ENCODE measurements around the gene BZW1.

Gene BZW1

DNA sequence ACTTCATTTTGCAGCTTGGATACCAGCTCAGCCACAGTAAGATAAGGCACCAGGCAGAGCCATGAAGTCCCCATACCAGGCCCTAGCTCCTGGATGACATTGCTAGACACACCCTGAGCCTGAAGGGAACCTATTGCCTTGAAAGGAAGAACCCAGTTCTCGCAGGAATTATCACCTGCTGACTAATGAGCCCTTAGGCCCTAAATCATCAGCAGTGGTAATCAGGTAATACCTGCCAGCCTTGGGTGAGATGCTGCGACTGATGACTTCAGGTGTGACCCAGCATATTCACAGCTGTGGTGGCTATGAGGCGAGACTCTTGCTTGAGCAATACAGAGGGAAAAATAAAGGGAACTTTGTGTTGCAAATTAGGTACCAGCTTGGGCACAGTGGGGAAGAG is 27.8 kb downstream of the BZW1 start:
- no peak overlapping the region for H3K9ac ChIP-seq (ENCODE audit: low read depth, low read length)
- H3K27ac ChIP-seq (ENCODE audit: low read depth, low read length) = no peak overlapping the region
- peaks cover 17% of the 10 kb centered on the region for H3K9me3 ChIP-seq (ENCODE audit: insufficient read depth, low read depth, low read length)
- no peaks in the 10 kb centered on the region for H3K27me3 ChIP-seq (ENCODE audit: insufficient read depth, low read length)
- H3K4me3 ChIP-seq (ENCODE audit: low read length) = no peak overlapping the region
- peaks cover 5% of the 10 kb centered on the region; the same call in 1 of the 2 replicates for H3K4me1 ChIP-seq (ENCODE audit: insufficient read depth, low read length)
- 86% methylated on average over 3 of the region's 3 CpGs for WGBS
- H3K36me3 ChIP-seq (ENCODE audit: insufficient read depth, low read length) = no peaks in the 10 kb centered on the region

DNA sequence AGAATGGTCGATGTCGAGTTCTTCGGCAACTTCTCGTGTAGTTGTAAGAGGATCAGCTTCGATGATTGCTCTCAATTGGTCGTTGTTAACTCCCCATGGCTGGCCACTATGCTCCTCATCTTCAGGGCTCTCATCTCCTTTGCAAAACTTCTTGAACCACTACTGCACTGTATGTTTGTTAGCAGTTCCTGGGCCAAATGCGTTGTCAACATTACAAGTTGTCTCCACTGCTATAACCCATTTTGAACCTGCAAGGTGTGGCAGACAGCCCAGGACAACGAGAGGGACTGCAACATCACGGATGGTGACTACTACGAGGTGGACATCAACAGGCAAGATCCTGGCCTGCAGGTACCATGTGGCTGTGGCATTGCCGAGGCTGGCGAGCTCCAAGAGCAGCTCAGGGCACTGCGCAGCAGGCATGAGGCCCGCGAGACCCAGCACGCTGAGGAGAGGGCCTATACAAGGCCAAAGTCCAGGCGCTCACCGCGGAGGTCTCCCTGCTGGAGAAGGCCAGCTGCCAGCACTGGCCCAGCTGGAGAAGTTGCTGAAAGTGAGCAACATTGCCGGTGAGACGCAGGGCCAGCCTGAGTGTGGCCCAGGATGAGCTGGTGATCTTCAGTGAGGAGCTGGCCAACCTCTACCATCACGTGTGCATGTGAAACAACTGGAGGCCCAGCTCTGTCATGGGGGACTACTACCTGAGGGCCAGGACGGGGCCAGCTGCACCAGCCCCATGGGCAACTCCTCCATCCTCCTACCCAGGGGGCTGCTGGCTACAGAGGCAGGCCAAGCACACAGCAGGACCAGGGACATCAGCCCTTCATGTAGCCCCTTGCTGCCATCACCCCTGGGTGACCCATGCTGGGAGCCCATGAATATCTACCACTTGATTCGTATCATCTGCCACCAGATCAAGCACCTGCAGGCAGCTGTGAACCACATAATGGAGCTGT is 32.6 kb downstream of the BZW1 start:
- Histone ChIP-seq H3K4me1 (ENCODE audit: insufficient read depth, low read length) (peaks cover 5% of the 10 kb centered on the region; the same call in 1 of the 2 replicates), H3K36me3 (ENCODE audit: insufficient read depth, low read length) (no peaks in the 10 kb centered on the region), H3K9me3 (ENCODE audit: insufficient read depth, low read depth, low read length) (no peaks in the 10 kb centered on the region), H3K4me3 (ENCODE audit: low read length) (no peak overlapping the region), H3K9ac (ENCODE audit: low read depth, low read length) (no peak overlapping the region), H3K27ac (ENCODE audit: low read depth, low read length) (no peak overlapping the region), H3K27me3 (ENCODE audit: insufficient read depth, low read length) (no peaks in the 10 kb centered on the region)
- WGBS = 95% methylated on average over 24 of the region's 24 CpGs

DNA sequence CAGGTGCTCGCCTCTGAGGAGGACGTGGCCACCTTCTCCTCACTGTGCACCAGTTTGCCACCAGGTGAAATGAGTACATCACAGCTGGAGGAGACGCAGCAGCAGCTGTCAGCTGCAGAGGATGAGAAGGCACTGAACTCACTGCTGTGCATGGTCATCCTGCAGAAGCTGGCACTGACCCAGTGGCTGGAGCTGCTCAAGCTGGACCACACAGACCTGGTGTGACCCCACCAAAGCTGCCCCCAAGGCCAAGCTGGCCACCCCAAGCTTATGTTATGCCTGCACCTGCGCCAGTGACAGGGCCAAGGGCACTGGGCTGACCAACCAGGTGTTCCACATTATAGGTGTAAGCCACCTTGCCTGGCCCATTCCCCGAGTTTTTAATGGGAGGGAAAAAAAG is 33.5 kb downstream of the BZW1 start:
- Histone ChIP-seq H3K27me3 (ENCODE audit: insufficient read depth, low read length) (no peaks in the 10 kb centered on the region), H3K36me3 (ENCODE audit: insufficient read depth, low read length) (no peaks in the 10 kb centered on the region), H3K9ac (ENCODE audit: low read depth, low read length) (no peak overlapping the region), H3K27ac (ENCODE audit: low read depth, low read length) (no peak overlapping the region), H3K4me3 (ENCODE audit: low read length) (no peak overlapping the region), H3K9me3 (ENCODE audit: insufficient read depth, low read depth, low read length) (no peaks in the 10 kb centered on the region), H3K4me1 (ENCODE audit: insufficient read depth, low read length) (no peaks in the 10 kb centered on the region)
- 96% methylated on average over 5 of the region's 5 CpGs for WGBS

DNA sequence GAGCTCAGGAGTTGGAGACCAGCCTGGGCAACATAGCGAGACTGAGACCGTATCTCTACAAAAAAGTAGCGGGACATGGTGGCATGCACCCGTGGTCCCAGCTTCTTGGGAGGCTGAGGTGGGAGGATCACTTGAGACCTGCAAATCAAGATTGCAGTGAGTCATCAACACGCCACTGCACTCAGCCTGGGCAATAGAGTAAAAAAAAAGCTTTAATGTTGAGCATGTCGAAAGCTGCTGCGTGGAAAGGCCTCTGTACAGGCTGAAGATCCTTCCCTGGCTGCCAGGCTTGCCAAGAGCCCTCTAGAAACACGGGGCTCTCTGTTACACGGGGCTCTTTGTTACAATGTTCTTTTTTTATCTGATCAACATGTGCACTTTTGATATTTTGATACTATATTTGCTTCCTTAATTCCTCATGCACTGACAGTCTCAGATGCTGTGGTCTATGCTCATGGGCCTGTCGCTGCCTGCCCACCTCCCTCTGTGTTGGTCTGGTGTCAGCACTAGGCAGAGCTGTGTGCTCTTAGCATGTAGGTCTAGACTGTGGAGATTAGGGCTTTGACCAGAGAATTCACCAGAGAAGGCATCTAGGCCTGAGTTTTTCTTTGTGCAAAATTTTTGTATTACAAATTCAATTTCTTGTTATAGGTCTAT is 34.1 kb downstream of the BZW1 start:
- H3K4me3 ChIP-seq (ENCODE audit: low read length) = no peak overlapping the region

DNA sequence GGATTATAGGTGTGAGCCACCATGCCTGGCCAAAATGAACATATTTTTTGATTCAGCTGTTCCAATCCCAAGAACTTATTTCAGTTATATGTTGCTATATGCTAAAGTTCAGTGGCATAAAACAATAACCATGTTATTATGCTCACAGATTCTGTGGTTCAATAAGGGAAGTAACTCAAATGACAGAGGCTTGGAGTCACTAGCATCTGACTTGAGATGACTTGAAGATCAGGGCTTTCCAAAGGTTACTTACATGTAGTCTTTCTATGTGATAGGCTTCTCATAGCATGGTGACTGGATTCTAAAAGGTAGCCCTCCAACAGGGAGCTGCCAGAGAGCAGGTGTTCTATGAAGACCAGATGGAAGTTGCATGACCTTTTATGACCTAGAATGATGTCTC is 35.6 kb downstream of the BZW1 start:
- H3K9ac ChIP-seq (ENCODE audit: low read depth, low read length) = no peak overlapping the region
- no peak overlapping the region for H3K27ac ChIP-seq (ENCODE audit: low read depth, low read length)
- no peaks in the 10 kb centered on the region for H3K27me3 ChIP-seq (ENCODE audit: insufficient read depth, low read length)
- H3K36me3 ChIP-seq (ENCODE audit: insufficient read depth, low read length) = peaks cover 13% of the 10 kb centered on the region
- H3K4me1 ChIP-seq (ENCODE audit: insufficient read depth, low read length) = no peaks in the 10 kb centered on the region
- H3K4me3 ChIP-seq (ENCODE audit: low read length) = no peak overlapping the region
- no peaks in the 10 kb centered on the region for H3K9me3 ChIP-seq (ENCODE audit: insufficient read depth, low read depth, low read length)

More for the DNA sequence above, 34.1 kb downstream of the BZW1 start:
- Histone ChIP-seq H3K27me3 (ENCODE audit: insufficient read depth, low read length) (no peaks in the 10 kb centered on the region), H3K36me3 (ENCODE audit: insufficient read depth, low read length) (no peaks in the 10 kb centered on the region), H3K4me1 (ENCODE audit: insufficient read depth, low read length) (no peaks in the 10 kb centered on the region), H3K9ac (ENCODE audit: low read depth, low read length) (no peak overlapping the region), H3K9me3 (ENCODE audit: insufficient read depth, low read depth, low read length) (no peaks in the 10 kb centered on the region), H3K27ac (ENCODE audit: low read depth, low read length) (no peak overlapping the region)
- WGBS = 93% methylated on average over 10 of the region's 10 CpGs

DNA sequence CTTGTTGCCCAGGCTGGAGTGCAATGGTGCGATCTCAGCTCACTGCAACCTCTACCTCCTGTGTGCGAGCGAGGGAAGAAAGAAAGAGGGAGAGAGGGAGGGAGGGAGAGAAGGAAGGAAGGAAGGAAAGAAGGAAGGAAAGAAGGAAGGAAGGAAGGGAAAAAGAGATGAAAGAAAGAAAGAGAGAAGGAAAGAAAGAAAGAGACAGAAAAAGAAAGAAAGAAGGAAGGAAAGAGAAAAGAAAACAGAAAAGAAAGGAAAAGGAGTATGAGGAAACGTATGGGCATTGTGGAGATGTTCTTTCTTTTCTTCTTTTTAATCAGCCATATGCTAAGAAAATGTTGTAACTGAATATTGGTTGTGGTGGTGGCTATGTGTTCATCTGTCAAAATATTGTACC is 36.2 kb downstream of the BZW1 start:
- Histone ChIP-seq H3K27me3 (ENCODE audit: insufficient read depth, low read length) (no peaks in the 10 kb centered on the region), H3K4me3 (ENCODE audit: low read length) (no peak overlapping the region), H3K4me1 (ENCODE audit: insufficient read depth, low read length) (no peaks in the 10 kb centered on the region), H3K36me3 (ENCODE audit: insufficient read depth, low read length) (peaks cover 20% of the 10 kb centered on the region), H3K27ac (ENCODE audit: low read depth, low read length) (no peak overlapping the region), H3K9ac (ENCODE audit: low read depth, low read length) (no peak overlapping the region), H3K9me3 (ENCODE audit: insufficient read depth, low read depth, low read length) (no peaks in the 10 kb centered on the region)
- 80% methylated on average over 4 of the region's 4 CpGs for WGBS

DNA sequence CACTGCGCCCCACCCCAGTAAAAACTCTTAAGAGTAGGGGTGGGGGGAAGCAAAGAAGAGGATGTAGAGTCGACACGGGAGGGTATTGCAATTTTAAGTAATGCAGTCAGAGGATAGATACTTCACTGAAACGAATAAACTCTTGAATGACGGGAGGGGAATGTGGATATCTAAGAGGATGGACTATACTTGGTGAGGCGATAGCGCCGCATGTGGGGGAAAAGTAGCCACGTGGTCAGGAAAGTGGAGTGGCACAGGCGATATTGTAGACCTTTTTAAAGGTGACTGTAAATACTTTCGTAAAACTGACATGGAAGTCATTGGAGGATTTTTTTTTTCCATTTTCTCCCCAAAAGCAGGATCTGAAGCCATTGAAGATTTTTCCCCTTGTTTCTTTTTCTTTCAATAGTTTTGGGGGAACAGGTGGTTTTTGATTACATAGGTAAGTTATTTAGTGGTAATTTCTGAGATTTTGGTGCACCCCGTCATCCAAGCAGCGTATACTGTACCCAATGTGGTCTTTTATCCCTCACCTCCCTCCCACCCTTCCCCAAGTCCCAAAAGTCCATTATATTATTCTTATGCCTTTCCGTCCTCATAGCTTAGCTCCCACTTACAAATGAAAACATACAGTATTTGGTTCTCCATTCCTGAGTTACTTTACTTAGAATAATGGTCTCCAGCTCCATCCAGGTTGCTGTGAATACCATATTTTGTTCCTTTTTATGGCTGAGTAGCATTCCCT is 39.0 kb downstream of the BZW1 start:
- Histone ChIP-seq H3K27ac (ENCODE audit: low read depth, low read length) (no peak overlapping the region), H3K9me3 (ENCODE audit: insufficient read depth, low read depth, low read length) (no peaks in the 10 kb centered on the region), H3K9ac (ENCODE audit: low read depth, low read length) (no peak overlapping the region), H3K36me3 (ENCODE audit: insufficient read depth, low read length) (peaks cover 47% of the 10 kb centered on the region), H3K4me1 (ENCODE audit: insufficient read depth, low read length) (no peaks in the 10 kb centered on the region), H3K4me3 (ENCODE audit: low read length) (no peak overlapping the region), H3K27me3 (ENCODE audit: insufficient read depth, low read length) (no peaks in the 10 kb centered on the region)
- WGBS = 94% methylated on average over 14 of the region's 14 CpGs

DNA sequence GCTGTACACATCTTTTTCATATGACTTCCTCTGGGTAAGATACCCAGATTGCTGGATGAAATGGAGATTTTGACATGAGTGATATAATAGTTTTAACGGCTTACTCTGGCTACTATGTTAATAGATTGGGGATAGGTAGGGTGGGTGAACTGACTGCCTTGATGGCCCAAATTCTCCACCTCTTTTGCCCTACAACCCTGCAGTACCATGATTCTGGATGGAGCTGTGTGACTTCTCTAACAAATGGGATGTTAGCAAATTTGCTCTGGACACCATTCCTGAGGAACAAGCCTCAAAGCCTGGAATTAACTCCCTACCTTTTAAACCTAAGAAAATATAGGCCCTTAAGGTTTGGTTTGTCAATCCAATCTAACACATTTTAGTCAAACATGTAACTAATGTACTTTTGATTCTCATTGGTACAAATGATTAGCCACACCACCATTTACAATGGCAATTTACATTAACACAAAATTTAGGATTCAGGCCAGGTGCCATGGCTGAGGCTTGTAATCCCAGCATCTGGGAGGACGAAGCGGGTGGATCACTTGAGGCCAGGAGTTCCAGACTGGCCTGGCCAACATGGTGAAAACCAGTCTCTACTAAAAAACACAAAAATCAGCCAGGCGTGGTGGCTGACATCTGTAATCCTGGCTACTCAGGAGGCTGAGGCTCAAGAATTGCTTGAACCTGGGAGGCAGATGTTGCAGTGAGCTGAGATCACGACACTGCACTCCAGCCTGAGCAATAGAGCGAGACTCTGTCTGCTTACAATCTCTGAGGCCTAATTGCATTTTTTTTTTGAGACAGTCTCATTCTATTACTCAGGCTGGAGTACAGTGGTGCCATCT is 39.9 kb downstream of the BZW1 start:
- H3K36me3 ChIP-seq (ENCODE audit: insufficient read depth, low read length) = peaks cover 57% of the 10 kb centered on the region
- no peaks in the 10 kb centered on the region for H3K4me1 ChIP-seq (ENCODE audit: insufficient read depth, low read length)
- H3K4me3 ChIP-seq (ENCODE audit: low read length) = no peak overlapping the region
- H3K27ac ChIP-seq (ENCODE audit: low read depth, low read length) = no peak overlapping the region
- H3K9ac ChIP-seq (ENCODE audit: low read depth, low read length) = no peak overlapping the region
- no peaks in the 10 kb centered on the region for H3K9me3 ChIP-seq (ENCODE audit: insufficient read depth, low read depth, low read length)
- no peaks in the 10 kb centered on the region for H3K27me3 ChIP-seq (ENCODE audit: insufficient read depth, low read length)
- 99% methylated on average over 6 of the region's 6 CpGs for WGBS

DNA sequence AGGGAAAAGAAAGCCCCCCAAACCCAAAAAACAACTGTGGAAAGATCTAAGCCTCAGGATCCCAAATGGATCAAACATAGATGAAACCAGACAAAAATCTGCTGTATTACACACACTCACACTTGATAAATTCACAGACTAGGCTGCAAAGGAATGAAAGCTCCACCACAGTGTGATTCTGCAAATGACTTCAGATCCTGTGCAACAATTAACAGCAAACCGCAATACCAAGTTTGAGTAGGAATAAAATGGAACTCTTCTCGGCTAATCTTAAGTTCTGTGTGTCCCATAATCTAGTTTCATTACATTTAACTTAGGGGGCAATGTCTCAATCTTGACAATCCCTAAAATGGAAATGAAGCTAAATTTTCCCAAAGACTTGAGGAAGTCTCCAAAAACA is 40.9 kb downstream of the BZW1 start:
- Histone ChIP-seq H3K9me3 (ENCODE audit: insufficient read depth, low read depth, low read length) (no peaks in the 10 kb centered on the region), H3K9ac (ENCODE audit: low read depth, low read length) (no peak overlapping the region), H3K27me3 (ENCODE audit: insufficient read depth, low read length) (no peaks in the 10 kb centered on the region), H3K4me1 (ENCODE audit: insufficient read depth, low read length) (no peaks in the 10 kb centered on the region), H3K27ac (ENCODE audit: low read depth, low read length) (no peak overlapping the region), H3K4me3 (ENCODE audit: low read length) (no peak overlapping the region), H3K36me3 (ENCODE audit: insufficient read depth, low read length) (peaks cover 67% of the 10 kb centered on the region)
- 100% methylated on average over 2 of the region's 2 CpGs for WGBS

DNA sequence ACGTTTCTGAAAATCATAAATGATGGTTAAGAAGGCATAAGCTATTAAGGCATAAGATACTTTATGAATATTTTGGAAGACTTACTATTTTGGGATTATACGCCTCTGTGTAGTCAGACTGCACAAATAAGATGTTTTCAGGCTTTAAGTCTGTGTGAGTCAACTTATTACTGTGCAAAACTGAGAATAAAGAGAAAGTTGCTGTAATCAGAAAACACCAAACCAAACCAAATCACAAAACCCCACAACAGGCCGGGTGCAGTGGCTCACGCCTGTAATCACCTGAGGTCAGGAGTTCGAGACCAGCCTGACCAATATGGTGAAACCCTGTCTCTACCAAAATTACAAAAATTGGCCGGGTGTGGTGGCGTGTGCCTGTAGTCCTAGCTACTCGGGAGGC is 45.1 kb downstream of the BZW1 start:
- H3K36me3 ChIP-seq (ENCODE audit: insufficient read depth, low read length) = peaks cover 100% of the 10 kb centered on the region
- peaks cover 14% of the 10 kb centered on the region for H3K4me1 ChIP-seq (ENCODE audit: insufficient read depth, low read length)
- H3K9ac ChIP-seq (ENCODE audit: low read depth, low read length) = no peak overlapping the region
- no peaks in the 10 kb centered on the region for H3K9me3 ChIP-seq (ENCODE audit: insufficient read depth, low read depth, low read length)
- H3K27me3 ChIP-seq (ENCODE audit: insufficient read depth, low read length) = no peaks in the 10 kb centered on the region
- 97% methylated on average over 8 of the region's 8 CpGs for WGBS
- no peak overlapping the region for H3K27ac ChIP-seq (ENCODE audit: low read depth, low read length)
- no peak overlapping the region for H3K4me3 ChIP-seq (ENCODE audit: low read length)
